ENCODE results near the gene PBX1.

GRCh38 chr1:164561007-164561406, 2.0 kb downstream of the PBX1 start:
- TF ChIP-seq EZH2phosphoT487 (IDR thresholded peaks at IDR 0.05; ENCODE audit: low read depth, severe bottlenecking, unreplicated experiment) = peak; percentile 35
- no peak for TF ChIP-seq CTCF (IDR thresholded peaks at IDR 0.05; ENCODE audit: poor library complexity)
